GM23248 (cell line): ENCODE data around the gene ACAP2. TPM values are rescaled to one million over a fixed set of nuclear protein-coding genes. Genes with fewer than 3 reads are reported as not detected.
A peak's percentile ranks its signal among the peaks of the same experiment; 100 is the strongest.

Experiments used
- DNase-seq: peaks from one replicate; pipeline ENCODE4 v3.0.0-alpha.2; 2015
- H2AFZ ChIP-seq: fragments of 200-600 bp; sonication (generic); 2 replicates; pipeline ENCODE4 v1.6.1; 2016; ENCODE audit warnings: antibody characterized with exemption
- H3F3A ChIP-seq: fragments of 200-600 bp; sonication (generic); 2 replicates; pipeline ENCODE4 v1.6.1; 2016; ENCODE audit warnings: mild to moderate bottlenecking, antibody characterized with exemption, mixed run types; ENCODE audit not compliant: insufficient read depth
- H3K27ac ChIP-seq: fragments of 200-600 bp; sonication (generic); 2 replicates; pipeline ENCODE4 v1.5.1; 2016; ENCODE audit warnings: mild to moderate bottlenecking
- H3K27me3 ChIP-seq: fragments of 200-600 bp; sonication (generic); replicated peaks from 2 replicates; pipeline ENCODE4 v1.6.1; 2016; ENCODE audit warnings: mild to moderate bottlenecking; ENCODE audit not compliant: insufficient read depth
- H3K36me3 ChIP-seq: fragments of 200-600 bp; sonication (generic); 2 replicates; pipeline ENCODE4 v1.6.1; 2016; ENCODE audit warnings: low read depth, mild to moderate bottlenecking
- H3K4me1 ChIP-seq: fragments of 200-600 bp; sonication (generic); 2 replicates; pipeline ENCODE4 v1.6.1; 2016; ENCODE audit warnings: mild to moderate bottlenecking; ENCODE audit not compliant: insufficient read depth
- H3K4me2 ChIP-seq: fragments of 200-600 bp; sonication (generic); one replicate; pipeline ENCODE4 v1.6.1; 2016; ENCODE audit warnings: mild to moderate bottlenecking; ENCODE audit not compliant: unreplicated experiment
- H3K4me3 ChIP-seq: fragments of 200-600 bp; sonication (generic); 2 replicates; pipeline ENCODE4 v1.5.1; 2016; ENCODE audit warnings: mild to moderate bottlenecking
- H3K79me2 ChIP-seq: fragments of 200-600 bp; sonication (generic); 2 replicates; pipeline ENCODE4 v1.6.1; 2016; ENCODE audit warnings: mild to moderate bottlenecking; ENCODE audit not compliant: insufficient read depth
- H3K9ac ChIP-seq: fragments of 200-600 bp; sonication (generic); 2 replicates; pipeline ENCODE4 v1.6.1; 2016; ENCODE audit warnings: mild to moderate bottlenecking
- H3K9me2 ChIP-seq: fragments of 200-600 bp; sonication (generic); 2 replicates; pipeline ENCODE4 v1.6.1; 2016; ENCODE audit warnings: mixed run types, mild to moderate bottlenecking, moderate library complexity; ENCODE audit not compliant: insufficient read depth
- H3K9me3 ChIP-seq: fragments of 200-600 bp; sonication (generic); one replicate; pipeline ENCODE4 v1.6.1; 2017; ENCODE audit warnings: low read depth
- H4K20me1 ChIP-seq: fragments of 200-600 bp; sonication (generic); 2 replicates; pipeline ENCODE4 v1.6.0; 2016; ENCODE audit not compliant: insufficient read depth
- EZH2 ChIP-seq: fragments of 200-600 bp; sonication (generic); IDR thresholded peaks from 2 replicates; pipeline ENCODE4 v1.6.1; 2018; ENCODE audit warnings: antibody characterized with exemption, mild to moderate bottlenecking; ENCODE audit not compliant: insufficient read depth, poor library complexity, severe bottlenecking
- EZH2phosphoT487 ChIP-seq: fragments of 200-600 bp; sonication (generic); IDR thresholded peaks from 2 replicates; pipeline ENCODE4 v1.6.1; 2018; ENCODE audit warnings: antibody characterized with exemption, moderate library complexity, mild to moderate bottlenecking, low read depth; ENCODE audit not compliant: insufficient read depth
- WGBS, 2 experiments: methylation state at CpG; one replicate each; pipeline ENCODE4 v1.1.6; 2015 to 2017; ENCODE audit warnings: low lambda C conversion rate in 2 of 2, low coverage in 1 of 2; ENCODE audit errors: missing lambda C conversion rate in 2 of 2; 5-methylcytosine and 5-hydroxymethylcytosine counted together
- in situ Hi-C: fragments of 300-500 bp; cut with MboI; formaldehyde crosslinking; loops from 2 replicates; pipeline ENCODE4 v1.15.0; 2020
- polyA plus RNA-seq: library from polyadenylated mRNA; unstranded; fragments of >200 nt; fragmentation: Nextera tagmentation; extraction: Ambion mirVana; gene quantifications from 2 replicates; pipeline ENCODE4 v1.2.1, GENCODE V29; 2016
- total RNA-seq: library from RNA; depleted of rRNA; stranded (reverse); fragments of >200 nt; shearing (Covaris generic); gene quantifications from 2 replicates; pipeline ENCODE4 v1.2.3, GENCODE V29; 2014

The ACAP2 gene
- total and polyA plus RNA-seq, 2 experiments from 2014 or later, result 47.8 to 49.9 TPM

- Histone ChIP-seq H3K4me1 (peaks cover 7% of the 10 kb centered on the region), H2AFZ (no peak overlapping the region), H3K9me3 (no peaks in the 10 kb centered on the region), H3K27me3 (no peaks in the 10 kb centered on the region), H3K36me3 (no peaks in the 10 kb centered on the region), H3F3A (peaks cover 8% of the 10 kb centered on the region; the same call in 1 of the 2 replicates), H3K79me2 (peaks cover 53% of the 10 kb centered on the region), H4K20me1 (no peaks in the 10 kb centered on the region), H3K27ac (no peak overlapping the region), H3K4me3 (no peak overlapping the region), H3K9me2 (no peaks in the 10 kb centered on the region), H3K9ac (no peak overlapping the region), H3K4me2 (no peak overlapping the region)
- WGBS, 2 experiments, result 92 to 93% methylated on average over 13 of the region's 13 CpGs
- in situ Hi-C loops, result loop anchor here (5.0 kb wide), 1 partner anchor 578 kb away; the partner anchor contains the start of gene FAM43A
- no peak for TF ChIP-seq EZH2phosphoT487
- TF ChIP-seq EZH2, result no peak
- no peak for DNase-seq
Observed at GRCh38 chr3:195265363-195265976, 177.3 kb downstream of the ACAP2 start.

GRCh38 chr3:195263925-195264600, 178.8 kb downstream of the ACAP2 start:
- no peak overlapping the region for H3K27ac ChIP-seq
- H4K20me1 ChIP-seq, result no peaks in the 10 kb centered on the region
- H3K9ac ChIP-seq, result no peak overlapping the region
- DNase-seq, result no peak
- H3K4me1 ChIP-seq, result peaks cover 3% of the 10 kb centered on the region; the same call in 1 of the 2 replicates
- no peak overlapping the region for H3K4me2 ChIP-seq
- no peaks in the 10 kb centered on the region for H3K9me2 ChIP-seq
- in situ Hi-C loops, result no loop called here
- H3K9me3 ChIP-seq, result no peaks in the 10 kb centered on the region
- TF ChIP-seq EZH2, result no peak
- no peak for TF ChIP-seq EZH2phosphoT487
- 95 to 97% methylated on average over 10 of the region's 10 CpGs for WGBS, 2 experiments
- H3K36me3 ChIP-seq, result no peaks in the 10 kb centered on the region
- no peak overlapping the region for H3K4me3 ChIP-seq
- H3K27me3 ChIP-seq, result no peaks in the 10 kb centered on the region
- H3K79me2 ChIP-seq, result peaks cover 43% of the 10 kb centered on the region
- H3F3A ChIP-seq, result no peaks in the 10 kb centered on the region
- H2AFZ ChIP-seq, result no peak overlapping the region

GRCh38 chr3:195263193-195263924, 179.5 kb downstream of the ACAP2 start:
- WGBS, 2 experiments, result 64 to 65% methylated on average over 11 of the region's 11 CpGs
- no peaks in the 10 kb centered on the region for H4K20me1 ChIP-seq
- H3K79me2 ChIP-seq, result peaks cover 40% of the 10 kb centered on the region
- H3F3A ChIP-seq, result no peaks in the 10 kb centered on the region
- no peak overlapping the region for H3K4me2 ChIP-seq
- no peaks in the 10 kb centered on the region for H3K36me3 ChIP-seq
- no peak overlapping the region for H3K4me3 ChIP-seq
- in situ Hi-C loops, result no loop called here
- H2AFZ ChIP-seq, result no peak overlapping the region
- H3K9me2 ChIP-seq, result no peaks in the 10 kb centered on the region
- H3K27ac ChIP-seq, result no peak overlapping the region
- H3K27me3 ChIP-seq, result no peaks in the 10 kb centered on the region
- peak; percentile 36 for DNase-seq
- no peaks in the 10 kb centered on the region for H3K9me3 ChIP-seq
- H3K4me1 ChIP-seq, result peaks cover 10% of the 10 kb centered on the region
- no peak overlapping the region for H3K9ac ChIP-seq
- no peak for TF ChIP-seq EZH2
- no peak for TF ChIP-seq EZH2phosphoT487

- in situ Hi-C loops, result no loop called here
- Histone ChIP-seq H3K79me2 (peaks cover 35% of the 10 kb centered on the region), H3K36me3 (no peaks in the 10 kb centered on the region), H3K4me2 (no peak overlapping the region), H3K27me3 (no peaks in the 10 kb centered on the region), H3K27ac (no peak overlapping the region), H3K9me2 (no peaks in the 10 kb centered on the region), H3K9me3 (no peaks in the 10 kb centered on the region), H4K20me1 (no peaks in the 10 kb centered on the region), H2AFZ (no peak overlapping the region), H3F3A (no peaks in the 10 kb centered on the region), H3K4me3 (no peak overlapping the region), H3K9ac (no peak overlapping the region), H3K4me1 (peaks cover 10% of the 10 kb centered on the region)
- TF ChIP-seq EZH2 (no peak), EZH2phosphoT487 (no peak)
- no peak for DNase-seq
- 97 to 100% methylated on average over 2 of the region's 2 CpGs for whole genome bisulfite sequencing, 2 experiments
Observed at GRCh38 chr3:195261925-195262324, 180.9 kb downstream of the ACAP2 start.
